K562 (cell line): ENCODE results near the gene TMEM63A. TPM values are rescaled to one million over a fixed set of nuclear protein-coding genes. Genes with fewer than 3 reads are reported as not detected.
A peak's percentile ranks its signal among the peaks of the same experiment; 100 is the strongest.

Experiments used
- ARID3B ChIP-seq: fragments of 250-450 bp; sonication (Bioruptor Pico); IDR thresholded peaks from 2 replicates; pipeline ENCODE4 v1.4.0; 2020; ENCODE audit warnings: borderline replicate concordance
- CGGBP1 ChIP-seq: fragments of 250-450 bp; sonication (Bioruptor Pico); IDR thresholded peaks from 2 replicates; pipeline ENCODE4 v1.9.0; 2021; ENCODE audit warnings: mild to moderate bottlenecking
- COPS2 ChIP-seq: fragments of 450-650 bp; conservative IDR thresholded peaks from 2 replicates; pipeline ENCODE4 v1.6.1; 2016; ENCODE audit warnings: mild to moderate bottlenecking, moderate library complexity
- EGR1 ChIP-seq: fragments of 450-650 bp; conservative IDR thresholded peaks from 2 replicates; pipeline ENCODE4 v1.6.1; 2017; ENCODE audit warnings: mild to moderate bottlenecking
- HEY1 ChIP-seq: fragments of 250-450 bp; sonication (Bioruptor Pico); IDR thresholded peaks from 2 replicates; pipeline ENCODE4 v1.5.0; 2020; ENCODE audit warnings: mild to moderate bottlenecking, moderate library complexity, borderline replicate concordance
- HMG20B ChIP-seq: fragments of 250-450 bp; sonication (Bioruptor Pico); IDR thresholded peaks from 2 replicates; pipeline ENCODE4 v1.5.0; 2021; ENCODE audit warnings: mild to moderate bottlenecking
- IFI16 ChIP-seq: fragments of 250-450 bp; sonication (Bioruptor Pico); IDR thresholded peaks from 2 replicates; pipeline ENCODE4 v2.1.2; 2022; ENCODE audit warnings: mild to moderate bottlenecking, inconsistent platforms
- KAT7 ChIP-seq: sonication (generic); formaldehyde crosslinking; IDR thresholded peaks from 2 replicates; pipeline ENCODE4 v1.8.0; 2022; ENCODE audit warnings: missing genetic modification reagents, mild to moderate bottlenecking, borderline replicate concordance
- MAX ChIP-seq: sonication (generic); formaldehyde crosslinking; IDR thresholded peaks from 2 replicates; pipeline ENCODE4 v1.9.0; 2022; ENCODE audit warnings: mild to moderate bottlenecking, missing genetic modification reagents
- MEF2D ChIP-seq: conservative IDR thresholded peaks from 2 replicates; pipeline ENCODE4 v1.6.1; 2016; ENCODE audit warnings: low read depth, missing genetic modification characterization, missing compliant biosample characterization
- MLLT1 ChIP-seq, 2 experiments: fragments of 450-650 bp; IDR thresholded peaks; 2 replicates each; pipeline ENCODE4 v1.6.1; 2016
- MTF1 ChIP-seq: fragments of 250-450 bp; sonication (Bioruptor Pico); IDR thresholded peaks from 2 replicates; pipeline ENCODE4 v1.9.0; 2021; ENCODE audit warnings: moderate library complexity, mild to moderate bottlenecking, inconsistent platforms, borderline replicate concordance
- NFIC ChIP-seq: fragments of 450-650 bp; IDR thresholded peaks from 2 replicates; pipeline ENCODE4 v1.6.1; 2017; ENCODE audit warnings: mild to moderate bottlenecking, inconsistent platforms
- NFXL1 ChIP-seq: fragments of 450-650 bp; formaldehyde crosslinking; IDR thresholded peaks from 2 replicates; pipeline ENCODE4 v1.4.0; 2021; ENCODE audit warnings: mild to moderate bottlenecking
- PPARD ChIP-seq: fragments of 250-450 bp; sonication (Bioruptor Pico); IDR thresholded peaks from 2 replicates; pipeline ENCODE4 v1.8.0; 2022; ENCODE audit warnings: inconsistent platforms, mild to moderate bottlenecking, moderate library complexity
- RCOR1 ChIP-seq, 2 experiments: IDR thresholded peaks; 2 replicates each; pipeline ENCODE4 v1.6.1; 2012; ENCODE audit warnings: low read depth in 2 of 2, low read length in 2 of 2, borderline replicate concordance in 1 of 2, improper control_type of control experiment in 1 of 2
- SLC30A9 ChIP-seq: fragments of 250-450 bp; sonication (Bioruptor Pico); IDR thresholded peaks from 2 replicates; pipeline ENCODE4 v1.8.0; 2022; ENCODE audit warnings: mild to moderate bottlenecking, moderate library complexity
- SMAD4 ChIP-seq: fragments of 250-450 bp; sonication (Bioruptor Pico); conservative IDR thresholded peaks from 2 replicates; pipeline ENCODE4 v1.8.0; 2021; ENCODE audit warnings: inconsistent platforms, mild to moderate bottlenecking, moderate library complexity
- SPI1 ChIP-seq: IDR thresholded peaks from 2 replicates; pipeline ENCODE4 v1.6.1; 2011; ENCODE audit warnings: low read depth, low read length, control low read depth, borderline replicate concordance
- SRSF9 ChIP-seq: fragments of 200-400 bp; formaldehyde crosslinking; IDR thresholded peaks from 2 replicates; pipeline ENCODE4 v1.6.1; 2017; ENCODE audit warnings: low read depth, low read length, borderline replicate concordance
- STAT5A ChIP-seq: IDR thresholded peaks from 2 replicates; pipeline ENCODE4 v1.6.1; 2012; ENCODE audit warnings: low read length, inconsistent platforms, borderline replicate concordance
- THRB ChIP-seq: fragments of 450-650 bp; formaldehyde crosslinking; conservative IDR thresholded peaks from 2 replicates; pipeline ENCODE4 v1.4.0; 2022; ENCODE audit warnings: mild to moderate bottlenecking, missing genetic modification characterization
- ZNF197 ChIP-seq: fragments of 200-800 bp; sonication (Bioruptor generic); IDR thresholded peaks from 2 replicates; pipeline ENCODE4 v1.6.1; 2016; ENCODE audit warnings: low read depth, missing genetic modification characterization, missing compliant biosample characterization
- ZNF384 ChIP-seq: IDR thresholded peaks from 2 replicates; pipeline ENCODE4 v1.6.1; 2012; ENCODE audit warnings: low read depth, low read length, improper control_type of control experiment
- ZNF583 ChIP-seq: fragments of 250-450 bp; sonication (Bioruptor Pico); IDR thresholded peaks from 2 replicates; pipeline ENCODE4 v1.4.0; 2020
- polyA plus RNA-seq, 8 experiments: library from polyadenylated mRNA; depleted of rRNA in 4 of 8; stranded (reverse) in 5 of 8; unstranded in 3 of 8; fragments of >200 nt; fragmentation: Nextera tagmentation in 2 of 8; fragmentation: Illumina TruSeq in 1 of 8; extraction: Ambion mirVana in 2 of 8; extraction: Trizol in 1 of 8; gene quantifications; 2 replicates each; pipeline versions ENCODE4 v1.2.1 to v1.2.3, GENCODE V29; 2011 to 2014; ENCODE audit warnings: inconsistent platforms in 1 of 8, missing spikeins in 1 of 8
- total RNA-seq, 7 experiments: library from RNA; depleted of rRNA in 6 of 7; stranded (reverse); fragments of >200 nt in 6 of 7; fragmentation: Illumina TruSeq in 2 of 7; extraction: Trizol in 2 of 7; gene quantifications; 2 replicates each; pipeline versions ENCODE4 v1.2.1 to v1.2.3, GENCODE V29; 2011 to 2021; ENCODE audit warnings: low replicate concordance in 1 of 7

TMEM63A gene
- total and polyA plus RNA-seq, 9 of the 15 experiments (the other 6 are each of a cell fraction or from before 2014, with no cell fraction given), result 2.0 to 54.6 (median 17.5) TPM

GRCh38 chr1:225817611-225818061, 64.5 kb downstream of the TMEM63A start (continued):
- TF ChIP-seq RCOR1 (IDR thresholded peaks at IDR 0.05; ENCODE audit: borderline replicate concordance in 1 of 2, low read depth in 2 of 2, low read length in 2 of 2) (0 out of 4 replicates have a peak, but pooled peaks of 1 of the 2 experiments have one; percentile 13), MAX (CRISPR knock-in tag) (peak; percentile 83), MLLT1 (IDR thresholded peaks at IDR 0.05) (no peak), MTF1 (CRISPR knock-in tag) (no peak), SMAD4 (CRISPR knock-in tag) (peak; percentile 52; the same call in 1 of the 2 replicates), EGR1 (no peak), COPS2 (no peak), NFXL1 (no peak), HEY1 (CRISPR knock-in tag) (no peak), THRB (CRISPR knock-in tag) (no peak), ZNF583 (no peak), SPI1 (no peak), MEF2D (0 out of 2 replicates have a peak, but pooled peaks have one; percentile 52), ARID3B (CRISPR knock-in tag) (no peak), ZNF384 (no peak), KAT7 (CRISPR knock-in tag) (no peak), PPARD (CRISPR knock-in tag) (no peak), SRSF9 (no peak), ZNF197 (CRISPR knock-in tag) (no peak), HMG20B (CRISPR knock-in tag) (no peak), NFIC (0 out of 2 replicates have a peak, but pooled peaks have one; percentile 6), IFI16 (no peak), SLC30A9 (no peak), STAT5A (no peak), CGGBP1 (CRISPR knock-in tag) (no peak)
